Measurements from ENCODE around the gene MISP.

The MISP gene

DNA sequence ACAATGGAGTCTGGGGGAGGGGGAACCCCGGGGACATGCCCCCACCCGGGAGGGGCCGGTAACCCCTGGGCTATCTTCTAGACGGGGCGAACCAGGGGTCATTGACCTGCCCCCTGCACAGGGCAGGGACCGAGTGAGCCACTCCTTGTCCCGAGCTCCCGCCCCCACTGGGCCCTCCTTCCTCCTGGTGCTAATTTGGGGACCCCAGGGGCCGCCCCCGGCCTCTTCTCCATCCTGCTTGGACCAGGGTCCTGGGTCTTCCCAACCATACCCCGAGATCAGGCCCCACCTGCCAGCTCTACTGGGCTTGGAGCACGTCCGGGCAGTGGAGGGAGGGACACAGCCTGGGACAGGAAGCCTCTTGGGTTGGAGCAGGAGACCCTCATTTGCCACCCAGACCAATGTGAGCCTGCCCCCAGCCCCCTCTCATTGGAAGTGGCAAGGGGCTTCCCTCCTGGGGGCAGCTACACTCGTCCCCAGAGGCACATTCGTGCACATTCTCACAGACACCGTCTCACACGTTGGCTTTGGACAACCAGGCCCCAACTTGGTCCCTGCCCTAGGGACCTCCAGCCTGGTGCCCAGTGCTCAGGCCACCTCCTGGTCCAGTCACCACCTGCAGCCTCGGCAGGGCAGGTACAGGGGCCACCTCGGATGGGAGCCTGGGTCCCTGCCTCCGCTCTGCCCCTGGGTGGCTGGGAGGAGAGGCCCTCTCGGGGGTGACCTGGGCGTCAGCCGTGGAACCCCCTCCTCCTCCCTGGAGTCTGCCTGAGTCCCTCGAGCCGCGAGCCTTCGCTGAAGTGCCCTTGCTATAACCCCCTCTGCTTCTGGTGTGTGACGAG, 3.3 kb upstream of the MISP start:
- no peak for DNase-seq

DNA sequence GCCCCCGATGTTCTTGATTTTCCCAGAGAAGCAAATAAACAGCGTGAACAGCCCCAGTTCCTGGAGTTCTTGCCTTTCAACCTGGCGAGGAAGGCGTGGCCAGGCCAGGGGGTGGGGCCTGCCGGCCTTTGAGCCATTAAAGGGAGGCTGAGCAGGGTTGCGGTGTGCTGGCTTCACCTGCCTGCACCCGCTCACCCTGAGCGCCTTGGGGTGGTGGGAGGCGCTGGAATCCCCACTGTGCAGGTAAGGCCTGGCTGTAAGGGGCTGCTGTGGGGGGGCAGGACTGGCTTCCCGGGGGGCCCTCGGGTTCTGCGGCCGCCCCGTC, 2.7 kb upstream of the MISP start:
- DNase-seq: no peak

- no peak for DNase-seq
These were observed 1.1 kb upstream of the MISP start for GRCh38 chr19:749811-750210.

DNA sequence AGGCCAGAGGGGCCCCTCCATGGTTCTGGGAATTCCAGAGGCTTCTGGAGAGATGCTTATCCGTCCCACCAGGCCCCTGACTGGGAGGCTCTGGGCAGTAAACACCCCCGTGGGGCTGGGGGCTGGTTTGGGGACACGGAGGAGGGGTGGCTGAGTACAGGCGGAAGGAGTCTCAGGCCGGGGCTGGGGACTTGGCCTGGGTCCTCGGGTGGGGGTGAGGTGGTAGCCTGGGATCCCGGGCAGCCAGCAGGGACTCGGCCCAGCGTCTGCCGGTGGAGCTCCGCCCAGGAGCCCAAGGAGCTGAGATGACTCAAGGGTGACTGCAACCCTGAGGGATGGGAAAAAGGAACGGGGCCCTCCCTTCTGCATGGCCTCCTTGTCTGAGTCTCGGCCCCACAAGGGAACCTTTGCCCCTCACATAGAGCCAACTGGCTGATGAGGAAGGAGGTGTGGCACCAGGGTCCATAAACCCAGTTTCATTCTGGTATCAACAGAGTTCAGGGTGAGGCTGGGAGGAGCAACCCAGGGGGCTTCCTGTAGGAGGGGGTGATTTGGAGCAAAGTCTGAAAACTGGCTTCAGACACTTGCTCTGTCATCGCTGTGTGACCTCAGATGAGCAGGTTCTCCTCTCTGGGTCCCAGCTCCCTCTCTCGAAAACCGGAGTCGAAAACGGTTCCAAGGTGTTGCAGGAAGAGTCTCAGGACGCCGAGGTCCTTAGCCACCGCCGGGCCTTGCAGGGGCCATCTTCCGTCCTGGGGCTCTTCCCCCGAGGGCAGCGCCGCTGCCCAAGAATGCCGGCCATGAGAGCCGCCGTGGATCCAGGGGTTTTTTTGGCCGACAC, 809 bp downstream of the MISP start:
- DNase-seq: peak in 1 of 2 donors; percentile 21

- DNase-seq: peak in 1 of 2 donors; percentile 44
These were observed 2.0 kb downstream of the MISP start for GRCh38 chr19:752652-753517.

- DNase-seq: no peak
These were observed 3.6 kb downstream of the MISP start for GRCh38 chr19:754530-754929.

- DNase-seq: no peak
These were observed 4.2 kb downstream of the MISP start for GRCh38 chr19:755063-755462.

GRCh38 chr19:756236-756635, 5.3 kb downstream of the MISP start:
- DNase-seq: no peak

DNA sequence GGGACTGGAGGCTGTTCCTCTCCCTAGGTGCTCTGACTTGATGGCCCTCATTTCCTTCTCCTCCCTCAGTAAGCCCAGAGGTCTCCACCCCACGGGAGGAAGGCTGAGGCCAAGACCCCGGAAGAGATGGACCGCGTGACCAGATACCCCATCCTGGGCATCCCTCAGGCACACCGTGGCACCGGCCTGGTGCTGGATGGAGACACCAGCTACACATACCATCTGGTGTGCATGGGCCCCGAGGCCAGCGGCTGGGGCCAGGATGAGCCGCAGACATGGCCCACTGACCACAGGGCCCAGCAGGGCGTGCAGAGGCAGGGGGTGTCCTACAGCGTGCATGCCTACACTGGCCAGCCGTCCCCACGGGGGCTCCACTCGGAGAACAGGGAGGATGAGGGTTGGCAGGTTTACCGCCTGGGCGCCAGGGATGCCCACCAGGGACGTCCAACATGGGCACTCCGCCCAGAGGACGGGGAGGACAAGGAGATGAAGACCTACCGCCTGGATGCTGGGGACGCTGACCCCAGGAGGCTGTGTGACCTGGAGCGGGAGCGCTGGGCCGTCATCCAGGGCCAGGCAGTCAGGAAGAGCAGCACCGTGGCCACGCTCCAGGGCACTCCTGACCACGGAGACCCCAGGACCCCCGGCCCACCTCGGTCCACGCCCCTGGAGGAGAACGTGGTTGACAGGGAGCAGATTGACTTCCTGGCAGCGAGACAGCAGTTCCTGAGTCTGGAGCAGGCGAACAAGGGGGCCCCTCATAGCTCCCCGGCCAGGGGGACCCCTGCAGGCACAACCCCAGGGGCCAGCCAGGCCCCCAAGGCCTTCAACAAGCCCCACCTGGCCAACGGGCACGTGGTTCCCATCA, 6.1 kb downstream of the MISP start:
- DNase-seq: no peak

DNA sequence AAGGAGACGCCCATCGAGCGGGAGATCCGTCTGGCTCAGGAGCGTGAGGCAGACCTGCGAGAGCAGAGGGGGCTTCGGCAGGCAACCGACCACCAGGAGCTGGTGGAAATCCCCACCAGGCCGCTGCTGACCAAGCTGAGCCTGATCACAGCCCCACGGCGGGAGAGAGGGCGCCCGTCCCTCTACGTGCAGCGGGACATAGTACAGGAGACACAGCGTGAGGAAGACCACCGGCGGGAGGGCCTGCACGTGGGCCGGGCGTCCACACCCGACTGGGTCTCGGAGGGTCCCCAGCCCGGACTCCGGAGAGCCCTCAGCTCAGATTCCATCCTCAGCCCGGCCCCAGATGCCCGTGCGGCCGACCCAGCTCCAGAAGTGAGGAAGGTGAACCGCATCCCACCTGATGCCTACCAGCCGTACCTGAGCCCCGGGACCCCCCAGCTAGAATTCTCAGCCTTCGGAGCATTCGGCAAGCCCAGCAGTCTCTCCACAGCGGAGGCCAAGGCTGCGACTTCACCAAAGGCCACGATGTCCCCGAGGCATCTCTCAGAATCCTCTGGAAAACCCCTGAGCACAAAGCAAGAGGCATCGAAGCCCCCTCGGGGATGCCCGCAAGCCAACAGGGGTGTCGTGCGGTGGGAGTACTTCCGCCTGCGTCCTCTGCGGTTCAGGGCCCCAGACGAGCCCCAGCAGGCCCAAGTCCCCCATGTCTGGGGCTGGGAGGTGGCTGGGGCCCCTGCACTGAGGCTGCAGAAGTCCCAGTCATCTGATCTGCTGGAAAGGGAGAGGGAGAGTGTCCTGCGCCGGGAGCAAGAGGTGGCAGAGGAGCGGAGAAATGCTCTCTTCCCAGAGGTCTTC, 7.1 kb downstream of the MISP start:
- DNase-seq: no peak

DNA sequence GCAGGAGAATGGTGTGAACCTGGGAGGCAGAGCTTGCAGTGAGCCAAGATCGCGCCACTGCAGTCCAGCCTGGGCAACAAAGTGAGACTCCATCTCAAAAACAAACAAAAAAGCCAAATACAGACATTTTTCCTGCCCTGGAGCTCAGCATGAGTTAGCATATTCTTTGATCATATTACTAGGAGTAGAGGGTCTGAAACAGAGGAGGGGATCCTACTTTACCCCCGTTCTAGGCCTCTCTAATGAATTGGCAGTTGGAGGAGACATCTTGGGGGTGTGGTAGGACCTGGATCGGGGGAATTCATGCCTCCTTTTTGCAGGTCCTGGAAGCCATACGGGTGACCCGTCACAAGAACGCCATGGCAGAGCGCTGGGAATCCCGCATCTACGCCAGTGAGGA, 12.3 kb downstream of the MISP start:
- no peak for DNase-seq

- DNase-seq: no peak
These were observed 13.0 kb downstream of the MISP start for GRCh38 chr19:763869-764268.

DNA sequence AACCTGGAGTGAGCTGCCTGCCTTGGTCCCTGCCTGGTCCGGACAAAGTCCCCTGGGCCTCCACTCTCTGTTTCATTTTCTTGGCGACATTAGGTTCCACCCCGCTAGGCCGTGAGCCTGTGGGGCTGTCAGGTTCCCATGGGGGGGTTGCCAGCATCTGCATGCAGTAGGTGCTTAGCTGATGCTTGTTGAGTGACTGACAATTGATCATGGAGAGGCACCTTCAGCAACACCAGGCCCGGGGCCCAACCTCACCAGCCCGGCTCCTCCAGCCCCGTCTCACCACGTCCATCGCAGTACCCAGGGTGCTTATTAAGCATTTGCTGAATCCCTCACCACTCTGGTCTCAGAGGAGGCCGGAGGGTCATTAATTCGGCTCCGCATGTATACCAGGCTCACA, 13.4 kb downstream of the MISP start:
- no peak for DNase-seq

- DNase-seq: no peak
These were observed 14.3 kb downstream of the MISP start for GRCh38 chr19:765179-765738.

DNA sequence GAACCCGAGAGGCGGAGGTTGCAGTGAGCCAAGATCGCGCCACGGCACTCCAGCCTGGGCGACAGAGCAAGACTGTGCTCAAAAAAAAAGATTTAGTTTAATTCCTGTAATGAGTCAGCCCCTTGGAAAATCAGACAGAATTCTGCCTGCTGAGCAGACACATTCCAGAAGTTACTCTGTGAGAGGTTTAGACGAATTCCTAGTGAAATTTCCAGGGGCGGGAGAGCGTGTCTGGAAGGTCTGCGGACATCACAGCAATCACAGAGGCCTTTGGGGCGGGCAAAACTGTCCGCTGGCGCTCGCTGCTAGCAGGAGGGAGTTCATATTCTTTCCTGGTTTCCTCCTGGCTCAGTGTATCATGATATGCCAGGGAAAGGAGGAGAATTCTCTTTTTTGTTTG, 17.5 kb downstream of the MISP start:
- DNase-seq: no peak

GRCh38 chr19:769616-770015, 18.7 kb downstream of the MISP start:
- DNase-seq: no peak

- DNase-seq: peak; percentile 34 to 41
These were observed 20.4 kb downstream of the MISP start for GRCh38 chr19:771332-771785.

DNA sequence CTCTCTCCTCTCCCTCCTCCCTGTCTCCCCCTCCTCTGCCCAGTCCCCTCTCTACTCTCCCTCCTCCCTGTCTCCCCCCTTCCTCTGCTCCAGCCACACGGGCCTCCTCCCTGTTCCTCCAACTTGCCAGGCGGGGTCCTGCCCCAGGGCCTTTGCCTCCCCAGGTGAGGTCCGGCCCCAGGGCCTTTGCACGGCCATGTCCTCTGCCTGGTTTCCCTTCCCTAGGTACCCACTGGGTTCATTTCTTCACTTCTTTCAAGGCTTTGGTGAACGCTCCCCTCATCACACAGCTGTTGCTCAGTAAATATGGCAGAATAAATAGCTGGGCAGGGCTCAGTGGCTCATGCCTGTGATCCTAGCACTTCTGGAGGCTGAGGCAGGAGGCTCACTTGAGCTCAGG, 21.2 kb downstream of the MISP start:
- DNase-seq: no peak

DNA sequence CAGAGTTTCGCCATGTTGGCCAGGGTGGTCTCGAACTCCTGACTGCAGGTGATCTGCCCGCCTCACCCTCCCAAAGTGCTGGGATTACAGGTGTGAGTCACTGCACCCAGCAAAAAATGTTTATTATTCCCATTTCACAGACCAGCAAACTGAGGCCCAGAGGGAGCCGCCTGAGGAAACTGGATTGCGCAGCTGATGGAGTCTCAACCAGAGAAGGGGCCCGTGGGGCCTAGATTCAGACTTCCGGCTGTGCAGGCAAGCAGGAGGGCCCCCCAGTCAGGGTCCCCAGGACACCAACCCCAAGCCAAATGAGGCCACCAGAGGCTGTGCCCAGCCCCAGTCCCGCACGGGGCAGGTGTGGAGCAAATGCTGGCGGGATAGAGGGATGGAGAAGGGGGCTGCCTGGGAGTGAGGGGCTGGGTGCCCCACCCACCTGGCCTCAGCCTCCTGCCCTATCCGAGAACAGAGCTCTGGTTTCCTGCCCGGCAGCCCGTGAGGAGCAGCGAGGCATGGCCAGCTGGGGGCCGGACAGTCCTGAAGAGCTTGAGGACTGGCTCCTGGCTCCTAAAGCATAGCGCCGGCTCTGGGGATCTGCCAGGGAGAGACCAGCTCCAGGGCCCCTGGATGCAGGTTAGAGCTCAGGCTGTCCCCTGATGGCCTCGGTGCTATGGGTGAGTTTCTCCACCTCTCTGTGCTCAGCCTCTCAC, 22.0 kb downstream of the MISP start:
- DNase-seq: no peak

DNA sequence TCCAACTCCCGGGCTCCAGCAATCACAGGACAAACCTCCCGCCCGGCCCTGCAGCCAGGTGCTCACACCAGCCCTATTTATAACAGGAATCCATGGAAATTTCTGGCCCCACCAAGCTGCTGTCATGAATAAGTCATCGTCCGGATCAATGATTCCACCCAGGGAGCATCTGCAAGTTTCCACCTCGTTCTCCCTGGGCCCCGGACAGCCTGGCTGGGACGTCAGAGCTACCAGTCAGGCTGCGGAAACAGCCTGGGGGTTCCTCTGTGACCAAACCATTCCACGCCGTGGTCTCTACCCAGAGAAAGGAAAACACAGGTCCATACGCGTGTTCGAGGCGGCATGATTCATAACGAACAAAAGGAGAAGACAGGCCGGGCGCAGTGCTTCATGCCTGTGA, 25.6 kb downstream of the MISP start:
- DNase-seq: no peak
